ENCODE measurements around the gene RAET1L.
A peak's percentile ranks its signal among the peaks of the same experiment; 100 is the strongest.
"Not testable (repeated sequence)": the region's sequence is repeated elsewhere in the genome, so short reads cannot be mapped to it uniquely, and the experiment has no call there.

RAET1L gene

GRCh38 chr6:150043501-150044412 lies 18.4 kb upstream of the RAET1L start:
- DNase-seq (ENCODE audit: low spot score) = no peak

DNA sequence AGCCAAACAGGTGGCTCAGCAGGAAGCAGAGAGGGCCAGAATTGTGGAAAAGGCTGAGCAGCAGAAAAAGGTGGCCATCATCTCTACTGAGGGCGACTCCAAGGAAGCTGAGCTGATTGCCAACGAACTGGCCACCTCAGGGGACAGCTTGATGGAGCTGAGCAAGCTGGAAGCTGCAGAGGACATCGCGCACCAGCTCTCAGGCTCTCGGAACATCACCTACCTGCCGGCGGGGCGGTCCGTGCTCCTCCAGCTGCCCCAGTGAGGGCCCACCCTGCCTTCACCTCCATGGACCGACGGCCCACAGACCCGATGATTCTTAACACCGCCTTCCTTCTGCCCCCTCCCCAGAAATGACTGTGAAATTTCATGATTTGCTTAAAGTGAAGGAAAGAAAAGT lies 17.8 kb upstream of the RAET1L start:
- no peak for DNase-seq (ENCODE audit: low spot score)

DNA sequence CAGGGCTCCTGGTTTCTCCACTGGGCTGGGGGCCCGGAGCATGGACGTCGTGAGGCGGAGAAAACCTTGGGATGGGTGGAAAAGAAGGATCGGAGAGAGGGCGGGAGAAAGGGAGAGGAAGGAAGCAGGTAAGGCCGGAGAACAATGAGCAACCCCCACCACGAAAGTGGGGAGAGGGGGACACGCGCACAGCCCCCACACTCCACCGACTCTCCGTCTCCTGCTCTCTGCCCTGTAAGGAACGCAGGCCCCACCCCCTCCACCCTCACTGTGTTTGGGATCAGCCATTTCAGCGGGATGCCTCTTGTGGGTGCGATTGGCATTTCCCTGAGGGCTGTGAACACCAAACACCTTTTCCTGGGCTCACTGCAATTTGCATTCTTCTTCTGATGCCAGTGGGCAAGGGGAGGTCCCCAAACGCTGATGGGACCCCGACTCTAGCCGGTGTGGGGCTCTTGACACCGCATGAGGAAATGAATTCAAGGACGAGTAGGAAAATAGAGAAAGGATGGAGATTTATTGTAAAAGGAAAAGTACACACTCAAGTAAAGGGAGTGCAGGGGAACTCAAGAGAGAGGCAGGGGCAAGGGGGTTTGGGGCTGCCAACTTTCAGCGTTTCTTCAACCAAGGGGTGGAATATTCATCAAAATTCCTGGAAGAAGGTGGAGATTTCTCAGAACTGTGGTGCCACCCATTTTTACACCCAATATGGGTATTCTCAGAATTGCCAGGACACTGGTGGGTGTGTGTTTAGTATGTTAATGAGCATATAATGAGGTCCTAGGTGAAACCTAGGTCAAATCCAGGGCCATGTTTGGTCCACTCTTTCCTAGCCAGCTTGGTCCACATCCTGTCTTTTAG lies 13.1 kb upstream of the RAET1L start:
- no peak for DNase-seq (ENCODE audit: low spot score)

GRCh38 chr6:150037526-150038201 lies 12.3 kb upstream of the RAET1L start:
- DNase-seq (ENCODE audit: low spot score) = no peak

DNA sequence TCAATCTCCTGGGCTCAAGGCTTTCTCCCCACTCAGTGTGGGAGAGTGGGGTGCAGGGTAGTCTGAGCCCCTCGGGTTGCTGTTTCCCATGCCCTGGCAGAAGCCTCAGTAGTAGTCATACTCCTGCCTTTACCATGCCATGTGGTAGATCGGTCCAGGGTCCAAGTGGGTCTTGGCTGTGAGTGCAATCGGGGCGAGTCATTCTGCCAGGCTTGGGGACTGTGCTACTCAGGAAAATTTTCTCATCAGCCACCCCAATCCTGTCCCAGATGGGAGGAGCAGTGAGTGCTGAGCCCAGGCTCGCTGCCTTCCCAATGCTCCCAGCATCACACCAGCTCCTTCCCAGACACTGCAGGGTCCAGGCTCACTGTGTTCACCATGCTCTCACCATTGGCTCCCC lies 10.7 kb upstream of the RAET1L start:
- no peak for DNase-seq (ENCODE audit: low spot score)

DNA sequence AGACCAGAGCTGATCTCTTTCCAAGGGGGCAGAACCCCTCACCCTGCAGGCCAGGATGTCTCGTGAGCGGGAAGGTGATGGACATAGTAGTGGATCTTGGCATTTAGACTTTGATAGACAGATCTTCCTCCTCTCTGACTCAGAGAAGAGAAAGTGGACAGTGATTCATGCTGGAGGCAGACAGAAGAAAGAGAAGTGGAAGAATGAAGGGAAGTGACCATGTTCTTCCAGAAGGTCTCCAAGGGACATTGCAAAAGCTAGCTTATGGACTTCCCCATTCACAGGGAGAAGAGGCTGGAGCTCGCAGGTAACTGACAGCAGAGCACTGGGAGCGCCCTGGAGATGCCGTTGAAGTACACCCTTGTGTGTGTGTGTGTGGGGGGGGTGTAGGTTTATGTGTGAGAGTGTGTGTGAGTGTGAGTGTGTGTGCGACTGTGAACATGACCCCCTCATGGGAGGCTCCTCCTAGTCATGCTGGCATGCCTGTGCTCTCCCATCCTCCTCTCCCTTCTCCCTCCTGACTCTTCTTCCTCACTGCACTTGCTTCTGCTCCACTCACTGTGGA lies 8.0 kb upstream of the RAET1L start:
- DNase-seq (ENCODE audit: low spot score) = no peak

- no peak for DNase-seq (ENCODE audit: low spot score)
Measured at GRCh38 chr6:150032598-150032997, 7.3 kb upstream of the RAET1L start.

DNA sequence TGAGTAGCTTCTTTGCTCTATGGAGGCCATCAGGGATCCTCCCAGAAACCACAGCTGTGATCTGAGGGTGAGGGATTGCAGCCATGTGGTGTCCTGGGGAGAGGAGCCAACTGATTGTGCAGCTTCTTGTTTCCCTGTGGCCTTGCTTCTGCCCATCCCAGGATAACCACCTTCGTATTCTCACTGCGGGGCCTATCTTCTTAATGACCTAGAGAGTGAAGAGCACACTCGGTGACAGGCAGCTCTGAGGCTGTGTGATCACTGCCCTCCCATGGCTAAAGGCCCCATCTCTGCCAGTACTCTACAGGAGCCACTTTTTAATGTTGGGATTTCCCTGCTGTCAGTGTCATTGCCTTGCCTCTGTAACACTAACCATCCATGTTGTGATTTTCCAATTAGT lies 5.3 kb upstream of the RAET1L start:
- DNase-seq (ENCODE audit: low spot score) = no peak

GRCh38 chr6:150029749-150030148 lies 4.4 kb upstream of the RAET1L start:
- no peak for DNase-seq (ENCODE audit: low spot score)

- DNase-seq (ENCODE audit: low spot score) = no peak
Measured at GRCh38 chr6:150029276-150029675, 3.9 kb upstream of the RAET1L start.

- DNase-seq (ENCODE audit: low spot score) = no peak
Measured at GRCh38 chr6:150028799-150029198, 3.5 kb upstream of the RAET1L start.

- DNase-seq (ENCODE audit: low spot score) = no peak
Measured at GRCh38 chr6:150027806-150028565, 2.7 kb upstream of the RAET1L start.

DNA sequence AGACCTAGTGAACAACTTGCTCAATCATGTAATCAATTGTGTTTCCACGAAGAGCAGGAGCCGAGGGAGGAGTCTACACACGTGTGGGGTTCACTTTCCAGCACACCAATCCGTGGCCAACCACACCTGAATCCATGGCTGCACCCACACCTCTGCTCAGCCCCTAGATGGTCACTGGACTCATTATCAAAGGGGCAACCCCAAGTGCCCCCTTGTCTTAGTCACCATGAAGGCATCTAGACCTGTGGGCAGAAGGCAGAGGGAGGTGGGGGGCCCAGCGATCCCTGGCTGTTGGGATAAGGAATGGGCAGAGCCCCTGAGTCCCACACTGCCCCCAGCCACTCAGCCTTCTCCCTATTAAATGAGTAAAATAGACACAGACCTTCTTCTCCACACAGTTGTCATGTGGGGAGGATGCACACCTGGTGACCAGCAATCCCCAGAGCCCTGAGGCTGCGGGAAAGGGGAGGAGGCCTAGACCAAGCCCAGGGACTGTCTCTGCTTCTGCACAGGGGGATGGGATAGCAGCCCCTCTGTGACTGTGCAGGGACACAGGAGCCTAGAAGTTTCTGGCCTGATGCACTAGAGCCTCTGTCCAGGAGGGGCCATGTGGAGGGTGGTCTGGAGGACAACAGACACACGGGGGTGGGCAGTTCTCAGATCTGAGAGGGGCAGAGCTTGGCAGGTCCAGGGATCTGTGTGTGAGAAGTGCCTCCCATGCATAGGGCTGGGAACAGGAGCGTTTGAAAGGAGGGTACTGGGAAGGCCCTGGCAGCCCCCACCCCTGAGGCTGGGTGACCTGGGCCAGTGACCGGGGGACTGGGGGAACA lies 1.9 kb upstream of the RAET1L start:
- no peak for DNase-seq (ENCODE audit: low spot score)

DNA sequence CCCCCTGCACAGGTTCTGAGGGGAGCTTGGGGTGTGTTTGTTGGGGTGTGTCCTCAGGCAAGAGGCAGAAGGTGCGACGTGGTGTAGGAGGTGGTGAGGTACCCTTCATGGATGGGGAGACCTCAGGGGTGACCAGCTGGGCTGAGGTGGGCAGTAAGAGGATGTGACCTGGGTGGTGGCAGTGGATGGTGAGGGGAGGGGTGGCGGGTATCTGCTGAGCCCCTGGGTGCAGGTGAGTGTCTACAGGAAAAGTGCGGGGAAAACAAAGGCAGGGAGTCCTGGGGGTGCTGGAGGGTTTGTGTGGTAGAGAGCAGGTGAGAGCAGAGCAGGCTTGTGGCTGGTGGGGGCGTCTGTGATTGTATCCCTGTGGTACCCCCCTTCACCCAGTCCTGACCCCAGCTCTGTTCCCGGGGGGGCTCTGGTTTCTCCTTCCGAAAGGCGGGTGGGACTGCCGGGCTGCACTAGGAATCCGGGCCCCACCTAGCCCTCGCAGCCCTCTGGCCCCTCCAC lies 631 bp downstream of the RAET1L start:
- DNase-seq (ENCODE audit: low spot score) = no peak

DNA sequence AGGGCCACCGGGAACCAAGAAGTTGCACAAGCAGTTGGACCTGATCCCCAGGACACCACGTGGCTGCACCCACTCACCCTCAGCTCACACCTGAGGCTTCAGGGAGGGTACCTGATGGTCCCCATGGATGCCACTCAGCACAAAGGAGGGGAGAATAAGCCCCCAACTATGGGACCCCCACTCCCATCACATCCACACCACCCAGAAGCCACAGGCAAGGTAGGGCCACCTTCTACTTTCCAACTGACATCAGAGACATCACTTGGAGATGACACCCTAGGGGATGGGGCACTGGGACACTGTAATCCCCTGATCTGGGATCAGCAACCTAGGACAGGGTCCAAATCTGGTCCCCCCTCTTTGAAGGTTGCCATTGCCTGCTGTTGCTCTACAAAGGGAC lies 1.3 kb downstream of the RAET1L start:
- not testable (repeated sequence) for DNase-seq (ENCODE audit: low spot score)

- not testable (repeated sequence) for DNase-seq (ENCODE audit: low spot score)
Measured at GRCh38 chr6:150021870-150022269, 3.5 kb downstream of the RAET1L start.

DNA sequence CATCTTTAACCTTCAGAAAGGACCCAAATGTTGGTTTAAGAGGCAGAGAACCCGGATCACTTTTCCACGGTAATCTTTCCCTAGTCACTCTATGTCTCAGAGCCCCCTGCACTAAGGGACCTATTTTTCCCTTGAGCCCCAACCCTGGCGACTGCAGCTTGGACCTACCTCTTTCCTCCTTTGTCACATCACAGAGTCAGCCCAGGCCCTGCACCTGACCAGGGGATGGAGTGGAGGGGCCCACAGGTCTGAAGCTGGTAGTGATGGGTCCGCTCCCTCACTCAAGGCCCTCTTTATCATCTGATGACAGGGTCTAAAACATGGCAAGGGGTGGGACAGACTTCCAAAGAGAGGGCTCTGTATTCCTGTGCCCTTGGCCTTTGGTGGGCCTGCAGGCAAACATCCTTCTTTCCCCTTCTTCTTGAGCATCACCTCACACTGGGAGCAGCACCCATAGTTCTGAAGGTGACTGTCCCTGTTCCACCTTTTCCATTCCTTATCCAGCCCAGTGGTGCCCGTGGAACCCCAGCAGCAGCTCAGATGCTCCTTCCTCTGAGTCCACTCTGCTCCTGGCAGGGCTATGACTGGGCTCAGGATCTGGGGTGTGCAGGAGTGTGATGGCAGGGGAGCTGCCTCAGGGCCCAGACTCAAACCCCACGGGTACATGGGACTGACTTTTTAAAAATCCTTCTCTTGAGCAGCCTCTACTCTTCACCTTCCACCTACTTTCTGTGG lies 6.3 kb downstream of the RAET1L start:
- no peak for DNase-seq (ENCODE audit: low spot score)

DNA sequence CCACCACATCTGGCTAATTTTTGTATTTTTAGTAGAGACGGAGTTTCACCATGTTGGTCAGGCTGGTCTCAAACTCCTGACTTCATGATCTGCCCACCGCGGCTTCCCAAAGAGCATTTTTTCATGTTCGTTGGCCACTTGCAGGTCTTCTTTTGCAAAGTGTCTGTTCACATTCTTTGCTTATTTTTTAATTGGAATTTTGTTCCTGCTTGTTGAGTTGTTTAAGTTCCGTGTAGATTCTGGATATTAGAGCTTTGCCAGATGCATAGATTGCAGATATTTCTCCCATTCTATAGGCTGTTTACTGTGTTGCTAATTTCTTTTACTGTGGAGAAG lies 8.2 kb downstream of the RAET1L start:
- not testable (repeated sequence) for DNase-seq (ENCODE audit: low spot score)

DNA sequence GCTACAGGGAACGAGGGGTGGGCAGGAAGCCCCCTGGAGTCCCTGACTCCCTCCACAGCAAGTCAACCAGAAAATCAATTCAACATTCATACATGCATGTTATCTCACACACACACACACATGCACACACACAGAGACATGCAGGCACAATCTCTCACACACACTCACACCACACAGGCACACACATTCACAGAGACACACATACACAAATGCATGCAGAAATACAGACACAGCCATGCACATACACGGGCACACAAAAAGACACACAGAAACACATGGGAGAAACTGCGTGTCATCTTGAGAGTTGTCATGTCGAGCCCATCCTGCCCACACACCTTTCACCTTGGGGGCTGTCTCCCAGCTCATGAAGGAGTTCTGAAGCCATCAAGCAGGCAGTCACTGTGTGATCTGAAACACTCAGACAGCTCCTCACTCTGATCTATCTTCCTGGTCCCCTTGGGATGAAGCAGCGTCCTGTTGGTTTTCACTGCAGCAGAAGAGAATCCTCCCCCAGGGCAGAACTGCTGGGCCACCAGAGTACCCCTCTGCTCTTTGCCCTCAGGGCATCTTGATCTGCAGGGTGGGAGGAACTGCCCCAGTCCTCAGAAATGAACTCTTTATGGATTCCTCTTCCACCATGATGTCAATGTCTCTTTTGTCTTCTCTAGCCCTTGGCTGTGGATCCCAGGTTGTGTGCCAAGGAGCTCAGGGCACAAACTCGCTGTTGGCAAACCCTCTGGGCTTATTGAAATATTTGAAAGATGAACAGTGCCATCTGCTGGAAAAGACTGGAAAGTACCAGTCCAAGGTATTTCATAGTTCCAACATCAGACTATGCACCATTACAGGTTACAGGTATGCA lies 8.8 kb downstream of the RAET1L start:
- DNase-seq (ENCODE audit: low spot score) = peak; percentile 71

All from CD4-positive, alpha-beta T cell treated with Interleukin-6 at 100 ng/mL for 8 hours (primary cell).